Transverse colon (tissue), 3 donors: Measurements from ENCODE around the gene ZNF425.
"Not testable (repeated sequence)": the region's sequence is repeated elsewhere in the genome, so short reads cannot be mapped to it uniquely, and the experiment has no call there.

Experiments used
- EP300 ChIP-seq: sonication (generic); formaldehyde crosslinking; IDR thresholded peaks from one replicate; pipeline ENCODE4 v1.6.1; 2017; ENCODE audit warnings: antibody characterized with exemption, low read depth
- POLR2A ChIP-seq: fragments of 450-650 bp; IDR thresholded peaks from one replicate; pipeline ENCODE4 v1.6.1; 2016; ENCODE audit warnings: antibody characterized with exemption, mild to moderate bottlenecking, moderate library complexity
- TF ChIP-seq, protein P1 (sequence below), 5 experiments: fragments of 200-600 bp in 3 of 5; fragments of 450-650 bp in 2 of 5; sonication (generic) in 3 of 5; IDR thresholded peaks; 1 replicate in 2 of 5; 2 replicates in 3 of 5; pipeline ENCODE4 v1.5.1; 2016 to 2017; ENCODE audit warnings: antibody characterized with exemption in 5 of 5, inconsistent platforms in 3 of 5, mild to moderate bottlenecking in 2 of 5, moderate library complexity in 1 of 5

DNA sequence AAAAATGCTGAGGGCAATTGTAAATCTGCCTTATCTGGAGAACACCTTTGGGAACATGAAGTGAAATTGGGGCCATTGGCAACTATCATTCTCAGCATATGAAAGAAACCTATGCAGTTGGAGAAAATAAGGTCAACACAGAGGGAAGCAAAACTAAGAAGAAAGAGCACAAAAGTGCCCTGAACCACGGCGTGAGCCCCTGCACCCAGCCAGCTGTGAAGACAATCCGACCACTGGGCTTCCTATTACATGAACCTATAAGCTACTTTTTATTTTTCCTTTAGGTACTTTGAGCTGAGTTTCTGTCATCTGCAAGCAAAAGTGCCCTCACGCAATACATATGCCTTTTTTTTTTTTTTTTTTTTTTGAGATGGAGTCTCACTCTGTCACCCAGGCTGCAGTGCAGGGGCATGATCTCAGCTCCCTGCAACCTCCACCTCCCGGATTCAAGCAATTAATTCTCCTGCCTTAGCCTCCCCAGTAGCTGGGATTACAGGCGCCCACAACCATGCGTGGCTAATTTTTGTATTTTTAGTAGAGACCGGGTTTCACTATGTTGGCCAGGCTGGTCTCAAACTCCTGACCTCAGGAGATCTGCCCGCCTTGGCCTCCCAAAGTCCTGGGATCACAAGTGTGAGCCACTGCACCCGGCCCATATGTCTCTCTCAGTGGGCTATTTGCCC lies 63.8 kb downstream of the ZNF425 start:
- TF ChIP-seq, protein P1, sequence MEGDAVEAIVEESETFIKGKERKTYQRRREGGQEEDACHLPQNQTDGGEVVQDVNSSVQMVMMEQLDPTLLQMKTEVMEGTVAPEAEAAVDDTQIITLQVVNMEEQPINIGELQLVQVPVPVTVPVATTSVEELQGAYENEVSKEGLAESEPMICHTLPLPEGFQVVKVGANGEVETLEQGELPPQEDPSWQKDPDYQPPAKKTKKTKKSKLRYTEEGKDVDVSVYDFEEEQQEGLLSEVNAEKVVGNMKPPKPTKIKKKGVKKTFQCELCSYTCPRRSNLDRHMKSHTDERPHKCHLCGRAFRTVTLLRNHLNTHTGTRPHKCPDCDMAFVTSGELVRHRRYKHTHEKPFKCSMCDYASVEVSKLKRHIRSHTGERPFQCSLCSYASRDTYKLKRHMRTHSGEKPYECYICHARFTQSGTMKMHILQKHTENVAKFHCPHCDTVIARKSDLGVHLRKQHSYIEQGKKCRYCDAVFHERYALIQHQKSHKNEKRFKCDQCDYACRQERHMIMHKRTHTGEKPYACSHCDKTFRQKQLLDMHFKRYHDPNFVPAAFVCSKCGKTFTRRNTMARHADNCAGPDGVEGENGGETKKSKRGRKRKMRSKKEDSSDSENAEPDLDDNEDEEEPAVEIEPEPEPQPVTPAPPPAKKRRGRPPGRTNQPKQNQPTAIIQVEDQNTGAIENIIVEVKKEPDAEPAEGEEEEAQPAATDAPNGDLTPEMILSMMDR (IDR thresholded peaks at IDR 0.05), result not testable (repeated sequence)
- not testable (repeated sequence) for TF ChIP-seq POLR2A, EP300
